GM18520 (cell line): Measurements from ENCODE around the gene NEMP2.

ENCODE experiments used
- ATAC-seq: cut with Tn5 transposase; IDR thresholded peaks from one replicate; pipeline ENCODE4 v1.9.1; 2021; ENCODE audit not compliant: unreplicated experiment

Gene NEMP2

GRCh38 chr2:190458352-190459107 lies 76.0 kb downstream of the NEMP2 start:
- ATAC-seq, result no peak

DNA sequence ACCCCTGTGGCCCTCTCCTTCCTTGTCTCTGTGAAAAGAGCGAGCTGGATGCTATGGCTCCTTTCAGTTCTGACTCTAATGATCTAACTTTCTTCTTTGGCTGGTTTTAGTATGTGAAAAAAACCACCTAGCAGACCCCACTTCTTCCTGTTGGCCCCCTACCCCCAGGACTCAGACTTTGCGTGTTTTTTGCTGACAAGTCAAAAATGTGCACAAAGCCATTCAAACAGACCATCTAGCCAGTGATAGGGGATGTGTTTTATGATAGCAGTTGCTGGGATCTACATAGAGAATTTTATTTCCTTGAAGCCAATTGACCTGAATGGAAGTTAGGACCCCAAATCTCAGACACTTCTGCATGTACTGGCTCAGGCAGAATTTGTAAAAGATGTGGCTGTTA lies 77.3 kb downstream of the NEMP2 start:
- no peak for ATAC-seq

DNA sequence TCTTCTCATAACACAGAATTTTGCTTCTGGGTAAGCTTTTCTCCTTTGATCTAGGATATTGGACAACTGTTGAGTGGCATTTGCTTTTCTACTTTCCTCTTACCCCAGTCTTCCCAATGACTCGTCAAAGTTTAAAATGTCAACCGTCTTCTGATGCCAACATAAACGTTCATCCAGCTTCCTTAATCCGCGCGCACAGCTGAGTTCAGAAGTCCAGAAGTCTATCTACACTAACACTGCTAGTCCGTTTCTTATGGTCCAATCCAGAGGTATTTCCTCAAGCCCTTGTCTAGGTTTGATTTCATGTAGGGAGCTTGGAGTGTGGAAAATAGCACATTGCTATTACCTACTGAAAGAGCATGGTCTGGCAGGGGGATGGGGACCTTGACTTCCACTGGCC lies 77.7 kb downstream of the NEMP2 start:
- no peak for ATAC-seq

- ATAC-seq, result no peak
Measured at GRCh38 chr2:190455358-190456095, 79.0 kb downstream of the NEMP2 start.

GRCh38 chr2:190454795-190455194 lies 79.7 kb downstream of the NEMP2 start:
- no peak for ATAC-seq
